Measurements from ENCODE around the gene PRSS1.
"Not testable (repeated sequence)": the region's sequence is repeated elsewhere in the genome, so short reads cannot be mapped to it uniquely, and the experiment has no call there.

PRSS1 gene

GRCh38 chr7:142745091-142745635, 4.1 kb upstream of the PRSS1 start:
- no peak overlapping the region for H3K4me3 ChIP-seq (ENCODE audit: low read length)
- no peak for DNase-seq (ENCODE audit: low read depth, low spot score)

- DNase-seq (ENCODE audit: low read depth, low spot score) = no peak
- no peak overlapping the region for H3K4me3 ChIP-seq (ENCODE audit: low read length)
These were observed 3.5 kb upstream of the PRSS1 start for GRCh38 chr7:142745745-142746144.

GRCh38 chr7:142746264-142746663, 3.0 kb upstream of the PRSS1 start:
- H3K4me3 ChIP-seq (ENCODE audit: low read length) = no peak overlapping the region
- no peak for DNase-seq (ENCODE audit: low read depth, low spot score)

GRCh38 chr7:142748410-142748809, 862 bp upstream of the PRSS1 start:
- not testable (repeated sequence) for H3K4me3 ChIP-seq (ENCODE audit: low read length); DNase-seq (ENCODE audit: low read depth, low spot score)

- no peak for DNase-seq (ENCODE audit: low read depth, low spot score)
- no peak overlapping the region for H3K4me3 ChIP-seq (ENCODE audit: low read length)
These were observed 1.2 kb downstream of the PRSS1 start for GRCh38 chr7:142750321-142750938.

- not testable (repeated sequence) for DNase-seq (ENCODE audit: low read depth, low spot score); H3K4me3 ChIP-seq (ENCODE audit: low read length)
These were observed 2.4 kb downstream of the PRSS1 start for GRCh38 chr7:142751526-142752175.

- no peak overlapping the region for H3K4me3 ChIP-seq (ENCODE audit: low read length)
- DNase-seq (ENCODE audit: low read depth, low spot score) = no peak
These were observed 3.3 kb downstream of the PRSS1 start for GRCh38 chr7:142752376-142753225.

- no peak for DNase-seq (ENCODE audit: low read depth, low spot score)
- H3K4me3 ChIP-seq (ENCODE audit: low read length) = no peak overlapping the region
These were observed 4.1 kb downstream of the PRSS1 start for GRCh38 chr7:142753366-142753765.

GRCh38 chr7:142753925-142754491, 4.7 kb downstream of the PRSS1 start:
- not testable (repeated sequence) for DNase-seq (ENCODE audit: low read depth, low spot score); H3K4me3 ChIP-seq (ENCODE audit: low read length)

GRCh38 chr7:142754681-142755575, 5.7 kb downstream of the PRSS1 start:
- DNase-seq (ENCODE audit: low read depth, low spot score) = no peak

GRCh38 chr7:142758312-142758711, 9.0 kb downstream of the PRSS1 start:
- H3K4me3 ChIP-seq (ENCODE audit: low read length); DNase-seq (ENCODE audit: low read depth, low spot score): not testable (repeated sequence)

More at GRCh38 chr7:142754681-142755575, 5.7 kb downstream of the PRSS1 start:
- no peak overlapping the region for H3K4me3 ChIP-seq (ENCODE audit: low read length)

GRCh38 chr7:142759433-142759832, 10.2 kb downstream of the PRSS1 start:
- no peak for DNase-seq (ENCODE audit: low read depth, low spot score)

GRCh38 chr7:142760071-142760642, 10.9 kb downstream of the PRSS1 start:
- no peak overlapping the region for H3K4me3 ChIP-seq (ENCODE audit: low read length)
- DNase-seq (ENCODE audit: low read depth, low spot score) = no peak

More at GRCh38 chr7:142759433-142759832, 10.2 kb downstream of the PRSS1 start:
- H3K4me3 ChIP-seq (ENCODE audit: low read length) = no peak overlapping the region

- DNase-seq (ENCODE audit: low read depth, low spot score) = not testable (repeated sequence)
These were observed 12.3 kb downstream of the PRSS1 start for GRCh38 chr7:142761606-142762005.

GRCh38 chr7:142762104-142762503, 12.8 kb downstream of the PRSS1 start:
- no peak overlapping the region for H3K4me3 ChIP-seq (ENCODE audit: low read length)
- no peak for DNase-seq (ENCODE audit: low read depth, low spot score)

More at GRCh38 chr7:142761606-142762005, 12.3 kb downstream of the PRSS1 start:
- H3K4me3 ChIP-seq (ENCODE audit: low read length) = not testable (repeated sequence)

- H3K4me3 ChIP-seq (ENCODE audit: low read length) = no peak overlapping the region
- DNase-seq (ENCODE audit: low read depth, low spot score) = no peak
These were observed 18.2 kb downstream of the PRSS1 start for GRCh38 chr7:142767451-142767850.

GRCh38 chr7:142767861-142768260, 18.6 kb downstream of the PRSS1 start:
- H3K4me3 ChIP-seq (ENCODE audit: low read length) = no peak overlapping the region
- DNase-seq (ENCODE audit: low read depth, low spot score) = no peak

GRCh38 chr7:142768885-142769284, 19.6 kb downstream of the PRSS1 start:
- not testable (repeated sequence) for DNase-seq (ENCODE audit: low read depth, low spot score); H3K4me3 ChIP-seq (ENCODE audit: low read length)

Measured in Jurkat, Clone E6-1 (cell line).